Epithelial cell of esophagus (primary cell): ENCODE data around the gene ERCC6L2.

Experiments used
- DNase-seq: peaks from one replicate; pipeline ENCODE4 v3.0.0; 2010; ENCODE audit warnings: low read depth
- H3K4me3 ChIP-seq: 2 replicates; pipeline ENCODE4 v1.5.1; 2011; ENCODE audit warnings: mild to moderate bottlenecking, low read length, control low read depth
- CTCF ChIP-seq: IDR thresholded peaks from 2 replicates; pipeline ENCODE4 v1.5.1; 2011; ENCODE audit warnings: low read depth, mild to moderate bottlenecking, low read length, control low read depth, inconsistent platforms; ENCODE audit not compliant: insufficient read depth; ENCODE audit errors: missing control alignments

The ERCC6L2 gene

DNA sequence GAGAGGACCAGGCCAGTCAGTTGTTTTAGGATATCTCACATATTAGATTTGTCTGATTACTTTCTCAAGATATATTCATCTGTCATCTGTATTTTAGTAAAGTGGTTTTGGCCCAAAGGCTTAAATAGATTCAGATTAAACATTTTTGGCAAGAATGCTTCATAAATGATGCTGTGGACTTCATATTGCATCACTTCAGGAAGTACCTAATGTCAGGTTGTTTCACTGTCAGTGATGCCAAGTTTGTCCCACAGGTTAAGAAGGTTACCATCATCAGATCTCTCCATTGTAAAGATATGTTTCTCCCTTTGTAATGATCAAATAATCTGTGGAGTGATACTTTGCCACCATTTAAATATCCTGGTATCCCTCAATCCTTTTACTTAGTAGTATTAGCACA lies 37.3 kb downstream of the ERCC6L2 start:
- no peak for TF ChIP-seq CTCF
- no peak for DNase-seq
- H3K4me3 ChIP-seq = no peak overlapping the region

DNA sequence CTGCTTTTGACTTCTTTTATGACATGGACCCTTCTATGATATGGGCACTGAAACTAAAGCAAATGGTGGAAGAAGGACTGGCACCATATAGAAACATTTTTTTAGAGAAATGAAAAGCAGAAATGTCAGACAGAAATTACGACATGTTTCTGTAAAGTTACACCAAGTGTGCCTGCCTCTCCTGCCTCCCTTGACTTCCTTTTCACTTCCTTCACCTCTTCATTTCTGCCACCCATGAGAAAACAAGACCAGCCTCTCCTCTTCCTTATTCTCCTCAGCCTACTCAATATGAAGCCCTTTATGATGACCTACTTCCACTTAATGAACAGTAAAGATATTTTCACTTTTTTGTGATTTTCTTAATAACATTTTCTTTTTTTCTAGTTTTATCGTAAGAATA lies 44.5 kb downstream of the ERCC6L2 start:
- no peak for DNase-seq
- TF ChIP-seq CTCF = no peak
- no peak overlapping the region for H3K4me3 ChIP-seq

GRCh38 chr9:95923794-95924193 lies 48.3 kb downstream of the ERCC6L2 start:
- no peak for TF ChIP-seq CTCF
- H3K4me3 ChIP-seq = no peak overlapping the region
- DNase-seq = no peak

GRCh38 chr9:95924987-95925386 lies 49.5 kb downstream of the ERCC6L2 start:
- no peak overlapping the region for H3K4me3 ChIP-seq
- no peak for TF ChIP-seq CTCF
- no peak for DNase-seq

GRCh38 chr9:95927271-95928004 lies 51.9 kb downstream of the ERCC6L2 start:
- H3K4me3 ChIP-seq = no peak overlapping the region
- TF ChIP-seq CTCF = no peak
- no peak for DNase-seq

- TF ChIP-seq CTCF = no peak
- no peak for DNase-seq
- H3K4me3 ChIP-seq = no peak overlapping the region
These were observed 54.8 kb downstream of the ERCC6L2 start for GRCh38 chr9:95930277-95930676.
